HG02885 (cell line): ENCODE results near the gene ATAT1.
"Not testable (repeated sequence)": the region's sequence is repeated elsewhere in the genome, so short reads cannot be mapped to it uniquely, and the experiment has no call there.

Source experiments
- ATAC-seq: cut with Tn5 transposase; IDR thresholded peaks from one replicate; pipeline ENCODE4 v1.9.1; 2021; ENCODE audit warnings: mild to moderate bottlenecking; ENCODE audit not compliant: unreplicated experiment, poor library complexity

ATAT1 gene

GRCh38 chr6:30646450-30647241, 20.0 kb downstream of the ATAT1 start, which contains the start of gene C6orf136:
Gene C6orf136 (plus strand): TSS chr6:30647133. CDS start chr6:30647232, 99 bp downstream.
- ATAC-seq, result peak; percentile 61

- peak; percentile 78 for ATAC-seq
Observed at GRCh38 chr6:30647242-30648116, 20.8 kb downstream of the ATAT1 start.

- ATAC-seq, result no peak
Observed at GRCh38 chr6:30651143-30651542, 24.5 kb downstream of the ATAT1 start.

GRCh38 chr6:30654798-30655742, 28.4 kb downstream of the ATAT1 start:
- no peak for ATAC-seq

GRCh38 chr6:30655743-30656094, 29.0 kb downstream of the ATAT1 start:
- no peak for ATAC-seq

- ATAC-seq, result no peak
Observed at GRCh38 chr6:30656513-30656912, 29.8 kb downstream of the ATAT1 start.

- ATAC-seq, result no peak
Observed at GRCh38 chr6:30657454-30657853, 30.8 kb downstream of the ATAT1 start.

GRCh38 chr6:30657922-30658321, 31.2 kb downstream of the ATAT1 start:
- ATAC-seq, result not testable (repeated sequence)

- no peak for ATAC-seq
Observed at GRCh38 chr6:30664994-30665767, 38.5 kb downstream of the ATAT1 start.

GRCh38 chr6:30666300-30666699, 39.6 kb downstream of the ATAT1 start:
- not testable (repeated sequence) for ATAC-seq

- no peak for ATAC-seq
Observed at GRCh38 chr6:30670760-30671527, 44.3 kb downstream of the ATAT1 start.

GRCh38 chr6:30672445-30673253, 46.0 kb downstream of the ATAT1 start, which contains the start of gene DHX16:
Gene DHX16 (minus strand): TSS chr6:30673006. CDS start chr6:30672841, 165 bp downstream.
- ATAC-seq, result peak; percentile 80

- no peak for ATAC-seq
Observed at GRCh38 chr6:30676660-30677285, 50.1 kb downstream of the ATAT1 start.

- ATAC-seq, result peak; percentile 65
Observed at GRCh38 chr6:30678964-30679726, 52.5 kb downstream of the ATAT1 start.

- no peak for ATAC-seq
Observed at GRCh38 chr6:30679765-30680535, 53.3 kb downstream of the ATAT1 start.

GRCh38 chr6:30681766-30682142, 55.1 kb downstream of the ATAT1 start:
- no peak for ATAC-seq
